HCT116 (cell line): ENCODE results near the gene CYB5A. TPM values are rescaled to one million over a fixed set of nuclear protein-coding genes. Genes with fewer than 3 reads are reported as not detected.

Source experiments
- ATAC-seq: fragments of 200-7000 bp; cut with Tn5 transposase; 2 replicates; pipeline ENCODE4 v1.9.1; 2020; ENCODE audit warnings: mild to moderate bottlenecking, moderate library complexity
- BruUV-seq: library from RNA; stranded (reverse); fragments of 400-500 nt; replicated peaks from 2 replicates; lab custom pipeline; 2021; lab: Mats Ljungman, UMichigan
- CTCF ChIA-PET: fragments of 300-600 bp; sonication (Branson Sonifier 250); formaldehyde crosslinking; loops from one replicate; lab custom pipeline; 2021; ENCODE audit warnings: antibody characterized with exemption; lab: Charles Lee
- POLR2A ChIA-PET: fragments of 300-600, 350-600 bp; sonication (Branson Sonifier 250); formaldehyde crosslinking; loops from one replicate; lab custom pipeline; 2021; ENCODE audit warnings: antibody characterized with exemption; lab: Charles Lee
- RAD21 ChIA-PET, 2 experiments: fragments of 300-600 bp; sonication (Branson Sonifier 250); formaldehyde crosslinking; loops; one replicate each; lab custom pipeline; 2023; ENCODE audit warnings: low total read pairs in 2 of 2; ENCODE audit not compliant: uncharacterized antibody in 2 of 2, unreplicated experiment in 2 of 2, low non-redundant PET in 1 of 2; lab: Charles Lee
- DNase-seq: peaks from one replicate; pipeline ENCODE4 v3.0.0-alpha.2; 2010; ENCODE audit warnings: low read depth, low spot score
- H2AFZ ChIP-seq: fragments of 200-600 bp; shearing (Covaris generic), sonication (generic); 2 replicates; pipeline ENCODE4 v1.6.1; 2017; ENCODE audit warnings: low read depth, mixed run types, mixed read lengths, antibody characterized with exemption, low read length; ENCODE audit not compliant: poor library complexity, severe bottlenecking
- H3K27ac ChIP-seq: 2 replicates; pipeline ENCODE4 v1.5.1; 2012; ENCODE audit warnings: low read depth, low read length
- H3K27me3 ChIP-seq: fragments of 200-600 bp; sonication (generic); 2 replicates; pipeline ENCODE4 v1.6.1; 2016; ENCODE audit warnings: mixed run types, low read length, mixed read lengths; ENCODE audit not compliant: insufficient read depth
- H3K36me3 ChIP-seq, 2 experiments: fragments of 200-500 bp in 1 of 2; fragments of 200-600 bp in 1 of 2; sonication (Bioruptor generic) in 1 of 2; sonication (generic) in 1 of 2; 2 replicates each; pipeline versions ENCODE4 v1.5.1 to v1.6.1; 2014 to 2016; ENCODE audit warnings: low read length in 2 of 2, inconsistent platforms in 1 of 2, mixed read lengths in 1 of 2, mixed run types in 1 of 2; ENCODE audit not compliant: insufficient read depth in 2 of 2, control insufficient read depth in 1 of 2
- H3K4me1 ChIP-seq, 2 experiments: fragments of 200-600 bp in 1 of 2; sonication (generic) in 1 of 2; 2 replicates each; pipeline versions ENCODE4 v1.5.1 to v1.6.1; 2012 to 2017; ENCODE audit warnings: low read length in 2 of 2, inconsistent platforms in 1 of 2, mild to moderate bottlenecking in 1 of 2, mixed read lengths in 1 of 2, mixed run types in 1 of 2, moderate library complexity in 1 of 2; ENCODE audit not compliant: insufficient read depth in 2 of 2, control insufficient read depth in 1 of 2
- H3K4me2 ChIP-seq: fragments of 200-600 bp; sonication (generic); 2 replicates; pipeline ENCODE4 v1.6.1; 2017; ENCODE audit warnings: mixed run types, low read length, mixed read lengths
- H3K4me3 ChIP-seq, 2 experiments: fragments of 200-600 bp in 1 of 2; sonication (generic) in 1 of 2; replicated peaks in 1 of 2; 2 replicates each; pipeline ENCODE4 v1.5.1; 2011 to 2016; ENCODE audit warnings: low read length in 2 of 2, control low read depth in 1 of 2, low read depth in 1 of 2, mild to moderate bottlenecking in 1 of 2, mixed read lengths in 1 of 2, mixed run types in 1 of 2
- H3K79me2 ChIP-seq: fragments of 200-600 bp; sonication (generic); 2 replicates; pipeline ENCODE4 v1.6.1; 2017; ENCODE audit warnings: mild to moderate bottlenecking, mixed run types, low read length, moderate library complexity, mixed read lengths; ENCODE audit not compliant: insufficient read depth
- H3K9ac ChIP-seq: fragments of 200-600 bp; sonication (generic); 2 replicates; pipeline ENCODE4 v1.6.1; 2016; ENCODE audit warnings: low read length, mixed read lengths
- H3K9me2 ChIP-seq: fragments of 200-600 bp; sonication (generic), shearing (Covaris generic); 2 replicates; pipeline ENCODE4 v1.6.1; 2017; ENCODE audit warnings: mixed run types, mild to moderate bottlenecking, moderate library complexity; ENCODE audit not compliant: insufficient read depth
- H3K9me3 ChIP-seq, 2 experiments: fragments of 200-500 bp in 1 of 2; fragments of 200-600 bp in 1 of 2; sonication (Bioruptor generic) in 1 of 2; sonication (generic) in 1 of 2; 2 replicates each; pipeline ENCODE4 v1.6.1; 2014 to 2017; ENCODE audit warnings: low read length in 2 of 2, mixed read lengths in 2 of 2, inconsistent platforms in 1 of 2, low read depth in 1 of 2, mild to moderate bottlenecking in 1 of 2, mixed run types in 1 of 2, moderate library complexity in 1 of 2; ENCODE audit not compliant: control insufficient read depth in 1 of 2, insufficient read depth in 1 of 2
- H4K20me1 ChIP-seq: fragments of 200-600 bp; sonication (generic), shearing (Covaris generic); 2 replicates; pipeline ENCODE4 v1.6.1; 2017; ENCODE audit warnings: mixed run types, mild to moderate bottlenecking, moderate library complexity; ENCODE audit not compliant: insufficient read depth
- CBX3 ChIP-seq: IDR thresholded peaks from 2 replicates; pipeline ENCODE4 v1.6.1; 2012; ENCODE audit warnings: low read depth
- EGR1 ChIP-seq: IDR thresholded peaks from 2 replicates; pipeline ENCODE4 v1.6.1; 2012; ENCODE audit warnings: low read depth
- FOSL1 ChIP-seq: IDR thresholded peaks from 2 replicates; pipeline ENCODE4 v1.6.1; 2012; ENCODE audit warnings: low read depth
- POLR2A ChIP-seq: IDR thresholded peaks from 2 replicates; pipeline ENCODE4 v1.7.0; 2011; ENCODE audit warnings: borderline replicate concordance; ENCODE audit not compliant: insufficient read depth, insufficient read length; ENCODE audit errors: extremely low read depth
- POLR2AphosphoS5 ChIP-seq: IDR thresholded peaks from 2 replicates; pipeline ENCODE4 v1.6.1; 2011; ENCODE audit warnings: mild to moderate bottlenecking, low read depth, low read length, moderate library complexity
- SIN3A ChIP-seq: IDR thresholded peaks from 2 replicates; pipeline ENCODE4 v1.6.1; 2012; ENCODE audit warnings: low read depth
- SRF ChIP-seq: IDR thresholded peaks from 2 replicates; pipeline ENCODE4 v1.6.1; 2012; ENCODE audit warnings: low read depth
- TCF7L2 ChIP-seq: IDR thresholded peaks from 2 replicates; pipeline ENCODE4 v1.7.0; 2011; ENCODE audit warnings: borderline replicate concordance, inconsistent platforms; ENCODE audit not compliant: insufficient read depth, insufficient read length; ENCODE audit errors: extremely low read depth
- YY1 ChIP-seq: IDR thresholded peaks from 2 replicates; pipeline ENCODE4 v1.6.1; 2011; ENCODE audit warnings: low read length, low read depth, moderate library complexity, mild to moderate bottlenecking; ENCODE audit not compliant: insufficient replicate concordance; ENCODE audit errors: extremely low read depth
- intact Hi-C: fragments of 100-400 bp; cut with micrococcal nuclease; formaldehyde crosslinking; loops from 2 replicates; pipeline ENCODE4 v1.10.0; 2022
- total RNA-seq: library from RNA; stranded (reverse); gene quantifications from one replicate; pipeline ENCODE4 v1.2.1, GENCODE V29; 2021; ENCODE audit not compliant: unreplicated experiment
- TF ChIP-seq, protein P1 (sequence below): IDR thresholded peaks from 2 replicates; pipeline ENCODE4 v1.6.1; 2012
- TF ChIP-seq, protein P2 (sequence below): IDR thresholded peaks from 2 replicates; pipeline ENCODE4 v1.6.1; 2012
- TF ChIP-seq, protein P3 (sequence below): IDR thresholded peaks from 2 replicates; pipeline ENCODE4 v1.6.1; 2011; ENCODE audit warnings: mild to moderate bottlenecking, low read length, moderate library complexity; ENCODE audit not compliant: insufficient replicate concordance; ENCODE audit errors: extremely low read depth
- TF ChIP-seq, protein P4 (sequence below): IDR thresholded peaks from 2 replicates; pipeline ENCODE4 v1.6.1; 2012; ENCODE audit warnings: low read depth
- TF ChIP-seq, protein P5 (sequence below), 3 experiments: fragments of 200-600 bp in 1 of 3; sonication (generic) in 1 of 3; IDR thresholded peaks in 2 of 3; conservative IDR thresholded peaks in 1 of 3; 2 replicates each; pipeline ENCODE4 v1.5.1; 2012 to 2017; ENCODE audit warnings: low read depth in 2 of 3, low read length in 2 of 3, antibody characterized with exemption in 1 of 3, borderline replicate concordance in 1 of 3, control low read depth in 1 of 3, mild to moderate bottlenecking in 1 of 3, mixed read lengths in 1 of 3, mixed run types in 1 of 3, moderate library complexity in 1 of 3; ENCODE audit not compliant: insufficient read depth in 1 of 3

The CYB5A gene
- total RNA-seq, 1 experiment from 2014 or later, result 37.7 TPM

DNA sequence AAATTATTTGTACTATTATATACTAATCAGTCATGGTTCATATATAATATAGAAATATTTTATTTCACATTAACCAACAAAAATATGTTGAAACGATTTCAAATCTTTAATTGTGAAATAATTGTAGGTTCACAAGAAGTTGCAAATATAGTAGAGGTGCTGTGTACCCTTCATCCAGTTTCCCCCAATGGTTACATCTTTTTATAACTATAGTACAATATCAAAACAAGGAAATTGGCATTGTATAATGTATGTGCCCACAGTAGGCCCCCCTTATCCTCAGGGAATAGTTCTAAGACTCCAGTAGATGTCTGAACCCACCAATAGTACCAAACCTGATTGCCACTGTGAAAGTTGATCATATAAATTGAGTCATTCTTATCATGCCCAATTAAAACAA is 7.4 kb upstream of the CYB5A start:
- ATAC-seq (no peak), DNase-seq (no peak)
- no peak overlapping the region for H2AFZ ChIP-seq
- no peaks in the 10 kb centered on the region for H3K36me3 ChIP-seq
- H3K27me3 ChIP-seq, result 0 out of 2 replicates have a peak, but pooled peaks cover 5% of the 10 kb centered on the region
- H4K20me1 ChIP-seq, result no peaks in the 10 kb centered on the region
- RAD21 ChIA-PET, result no interaction called here
- no peaks in the 10 kb centered on the region for H3K9me2 ChIP-seq
- BruUV-seq, result no TSS peak
- no peak overlapping the region for H3K27ac ChIP-seq
- CTCF ChIA-PET, result no interaction called here
- no peaks in the 10 kb centered on the region for H3K9me3 ChIP-seq
- H3K4me2 ChIP-seq, result no peak overlapping the region
- H3K4me1 ChIP-seq, result no peaks in the 10 kb centered on the region
- no peak overlapping the region for H3K4me3 ChIP-seq
- intact Hi-C loops, result no loop called here
- TF ChIP-seq, protein P1, sequence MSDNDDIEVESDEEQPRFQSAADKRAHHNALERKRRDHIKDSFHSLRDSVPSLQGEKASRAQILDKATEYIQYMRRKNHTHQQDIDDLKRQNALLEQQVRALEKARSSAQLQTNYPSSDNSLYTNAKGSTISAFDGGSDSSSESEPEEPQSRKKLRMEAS, result no peak
- TF ChIP-seq, protein P2, sequence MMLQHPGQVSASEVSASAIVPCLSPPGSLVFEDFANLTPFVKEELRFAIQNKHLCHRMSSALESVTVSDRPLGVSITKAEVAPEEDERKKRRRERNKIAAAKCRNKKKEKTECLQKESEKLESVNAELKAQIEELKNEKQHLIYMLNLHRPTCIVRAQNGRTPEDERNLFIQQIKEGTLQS, result no peak
- TF ChIP-seq SIN3A (no peak), EGR1 (no peak), FOSL1 (no peak), YY1 (no peak), CBX3 (no peak), POLR2AphosphoS5 (no peak), POLR2A (no peak), SRF (no peak), TCF7L2 (no peak)
- TF ChIP-seq, protein P3, sequence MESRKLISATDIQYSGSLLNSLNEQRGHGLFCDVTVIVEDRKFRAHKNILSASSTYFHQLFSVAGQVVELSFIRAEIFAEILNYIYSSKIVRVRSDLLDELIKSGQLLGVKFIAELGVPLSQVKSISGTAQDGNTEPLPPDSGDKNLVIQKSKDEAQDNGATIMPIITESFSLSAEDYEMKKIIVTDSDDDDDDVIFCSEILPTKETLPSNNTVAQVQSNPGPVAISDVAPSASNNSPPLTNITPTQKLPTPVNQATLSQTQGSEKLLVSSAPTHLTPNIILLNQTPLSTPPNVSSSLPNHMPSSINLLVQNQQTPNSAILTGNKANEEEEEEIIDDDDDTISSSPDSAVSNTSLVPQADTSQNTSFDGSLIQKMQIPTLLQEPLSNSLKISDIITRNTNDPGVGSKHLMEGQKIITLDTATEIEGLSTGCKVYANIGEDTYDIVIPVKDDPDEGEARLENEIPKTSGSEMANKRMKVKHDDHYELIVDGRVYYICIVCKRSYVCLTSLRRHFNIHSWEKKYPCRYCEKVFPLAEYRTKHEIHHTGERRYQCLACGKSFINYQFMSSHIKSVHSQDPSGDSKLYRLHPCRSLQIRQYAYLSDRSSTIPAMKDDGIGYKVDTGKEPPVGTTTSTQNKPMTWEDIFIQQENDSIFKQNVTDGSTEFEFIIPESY, result no peak
- TF ChIP-seq, protein P4, sequence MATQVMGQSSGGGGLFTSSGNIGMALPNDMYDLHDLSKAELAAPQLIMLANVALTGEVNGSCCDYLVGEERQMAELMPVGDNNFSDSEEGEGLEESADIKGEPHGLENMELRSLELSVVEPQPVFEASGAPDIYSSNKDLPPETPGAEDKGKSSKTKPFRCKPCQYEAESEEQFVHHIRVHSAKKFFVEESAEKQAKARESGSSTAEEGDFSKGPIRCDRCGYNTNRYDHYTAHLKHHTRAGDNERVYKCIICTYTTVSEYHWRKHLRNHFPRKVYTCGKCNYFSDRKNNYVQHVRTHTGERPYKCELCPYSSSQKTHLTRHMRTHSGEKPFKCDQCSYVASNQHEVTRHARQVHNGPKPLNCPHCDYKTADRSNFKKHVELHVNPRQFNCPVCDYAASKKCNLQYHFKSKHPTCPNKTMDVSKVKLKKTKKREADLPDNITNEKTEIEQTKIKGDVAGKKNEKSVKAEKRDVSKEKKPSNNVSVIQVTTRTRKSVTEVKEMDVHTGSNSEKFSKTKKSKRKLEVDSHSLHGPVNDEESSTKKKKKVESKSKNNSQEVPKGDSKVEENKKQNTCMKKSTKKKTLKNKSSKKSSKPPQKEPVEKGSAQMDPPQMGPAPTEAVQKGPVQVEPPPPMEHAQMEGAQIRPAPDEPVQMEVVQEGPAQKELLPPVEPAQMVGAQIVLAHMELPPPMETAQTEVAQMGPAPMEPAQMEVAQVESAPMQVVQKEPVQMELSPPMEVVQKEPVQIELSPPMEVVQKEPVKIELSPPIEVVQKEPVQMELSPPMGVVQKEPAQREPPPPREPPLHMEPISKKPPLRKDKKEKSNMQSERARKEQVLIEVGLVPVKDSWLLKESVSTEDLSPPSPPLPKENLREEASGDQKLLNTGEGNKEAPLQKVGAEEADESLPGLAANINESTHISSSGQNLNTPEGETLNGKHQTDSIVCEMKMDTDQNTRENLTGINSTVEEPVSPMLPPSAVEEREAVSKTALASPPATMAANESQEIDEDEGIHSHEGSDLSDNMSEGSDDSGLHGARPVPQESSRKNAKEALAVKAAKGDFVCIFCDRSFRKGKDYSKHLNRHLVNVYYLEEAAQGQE, result no peak
- TF ChIP-seq, protein P5, sequence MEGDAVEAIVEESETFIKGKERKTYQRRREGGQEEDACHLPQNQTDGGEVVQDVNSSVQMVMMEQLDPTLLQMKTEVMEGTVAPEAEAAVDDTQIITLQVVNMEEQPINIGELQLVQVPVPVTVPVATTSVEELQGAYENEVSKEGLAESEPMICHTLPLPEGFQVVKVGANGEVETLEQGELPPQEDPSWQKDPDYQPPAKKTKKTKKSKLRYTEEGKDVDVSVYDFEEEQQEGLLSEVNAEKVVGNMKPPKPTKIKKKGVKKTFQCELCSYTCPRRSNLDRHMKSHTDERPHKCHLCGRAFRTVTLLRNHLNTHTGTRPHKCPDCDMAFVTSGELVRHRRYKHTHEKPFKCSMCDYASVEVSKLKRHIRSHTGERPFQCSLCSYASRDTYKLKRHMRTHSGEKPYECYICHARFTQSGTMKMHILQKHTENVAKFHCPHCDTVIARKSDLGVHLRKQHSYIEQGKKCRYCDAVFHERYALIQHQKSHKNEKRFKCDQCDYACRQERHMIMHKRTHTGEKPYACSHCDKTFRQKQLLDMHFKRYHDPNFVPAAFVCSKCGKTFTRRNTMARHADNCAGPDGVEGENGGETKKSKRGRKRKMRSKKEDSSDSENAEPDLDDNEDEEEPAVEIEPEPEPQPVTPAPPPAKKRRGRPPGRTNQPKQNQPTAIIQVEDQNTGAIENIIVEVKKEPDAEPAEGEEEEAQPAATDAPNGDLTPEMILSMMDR (IDR thresholded peaks at IDR 0.05 in 2 of 3, conservative IDR thresholded peaks at IDR 0.05 in 1 of 3; ENCODE audit: borderline replicate concordance in 1 of 3, insufficient read depth in 1 of 3, low read depth in 2 of 3, low read length in 2 of 3), result no peak
- no peaks in the 10 kb centered on the region for H3K79me2 ChIP-seq
- no peak overlapping the region for H3K9ac ChIP-seq
- POLR2A ChIA-PET, result no interaction called here
